HG02973 (cell line): Measurements from ENCODE around the gene IRF2BP1.
"Not testable (repeated sequence)": the region's sequence is repeated elsewhere in the genome, so short reads cannot be mapped to it uniquely, and the experiment has no call there.

Experiments used
- ATAC-seq: cut with Tn5 transposase; IDR thresholded peaks from one replicate; pipeline ENCODE4 v1.9.1; 2021; ENCODE audit warnings: moderate library complexity; ENCODE audit not compliant: unreplicated experiment

IRF2BP1 gene

GRCh38 chr19:45902651-45903625 is 17.0 kb upstream of the IRF2BP1 start:
- peak; percentile 82 for ATAC-seq

GRCh38 chr19:45901912-45902650 is 16.1 kb upstream of the IRF2BP1 start, which contains the start of gene MYPOP:
Gene MYPOP (minus strand): TSS chr19:45902613. CDS start chr19:45901773, 840 bp downstream.
- no peak for ATAC-seq

GRCh38 chr19:45901432-45901911 is 15.5 kb upstream of the IRF2BP1 start:
- ATAC-seq, result no peak

GRCh38 chr19:45900738-45901431 is 14.9 kb upstream of the IRF2BP1 start:
- ATAC-seq, result no peak

- no peak for ATAC-seq
Observed at GRCh38 chr19:45899919-45900589, 14.1 kb upstream of the IRF2BP1 start.

- no peak for ATAC-seq
Observed at GRCh38 chr19:45899253-45899652, 13.3 kb upstream of the IRF2BP1 start.

GRCh38 chr19:45897261-45897812 is 11.4 kb upstream of the IRF2BP1 start:
- no peak for ATAC-seq

GRCh38 chr19:45895983-45896599 is 10.2 kb upstream of the IRF2BP1 start:
- ATAC-seq, result not testable (repeated sequence)

- ATAC-seq, result no peak
Observed at GRCh38 chr19:45895519-45895972, 9.6 kb upstream of the IRF2BP1 start.

GRCh38 chr19:45890877-45891276 is 4.9 kb upstream of the IRF2BP1 start:
- no peak for ATAC-seq

- no peak for ATAC-seq
Observed at GRCh38 chr19:45889210-45889885, 3.4 kb upstream of the IRF2BP1 start.

GRCh38 chr19:45887200-45887710 is 1.3 kb upstream of the IRF2BP1 start:
- no peak for ATAC-seq

- peak; percentile 43 for ATAC-seq
Observed at GRCh38 chr19:45886427-45887199, 672 bp upstream of the IRF2BP1 start.

GRCh38 chr19:45884682-45885555 is 1.0 kb downstream of the IRF2BP1 start:
- ATAC-seq, result no peak

GRCh38 chr19:45883881-45884681 is 1.9 kb downstream of the IRF2BP1 start:
- ATAC-seq, result no peak

- no peak for ATAC-seq
Observed at GRCh38 chr19:45883586-45883880, 2.4 kb downstream of the IRF2BP1 start.
